NCI-H524 treated with DMSO at 0.1 percent for 48 hours (cell line): ENCODE data around the gene YIPF2.

ENCODE experiments used
- DNase-seq: peaks from one replicate; lab custom pipeline; 2025; lab: John Stamatoyannopoulos, UW

Gene YIPF2

DNA sequence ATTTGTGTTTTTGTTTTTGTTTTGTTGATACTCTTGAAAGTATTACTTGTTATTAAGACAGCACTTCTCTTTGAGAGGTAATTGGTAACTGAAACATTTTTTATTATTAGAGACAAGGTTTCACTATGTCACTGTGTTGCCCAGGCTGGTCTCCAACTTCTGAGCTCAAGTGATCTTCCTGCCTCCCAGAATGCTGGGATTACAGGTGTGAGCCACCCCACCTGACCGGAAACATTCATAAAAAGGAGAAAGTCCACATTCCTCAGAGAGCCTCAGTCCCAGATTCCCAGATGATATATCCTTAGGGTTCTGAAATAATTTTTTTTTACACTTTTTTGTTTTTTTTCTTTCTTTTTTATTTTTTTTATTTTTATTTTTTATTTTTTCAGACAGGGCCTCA lies 54.4 kb downstream of the YIPF2 start:
- DNase-seq: no peak

DNA sequence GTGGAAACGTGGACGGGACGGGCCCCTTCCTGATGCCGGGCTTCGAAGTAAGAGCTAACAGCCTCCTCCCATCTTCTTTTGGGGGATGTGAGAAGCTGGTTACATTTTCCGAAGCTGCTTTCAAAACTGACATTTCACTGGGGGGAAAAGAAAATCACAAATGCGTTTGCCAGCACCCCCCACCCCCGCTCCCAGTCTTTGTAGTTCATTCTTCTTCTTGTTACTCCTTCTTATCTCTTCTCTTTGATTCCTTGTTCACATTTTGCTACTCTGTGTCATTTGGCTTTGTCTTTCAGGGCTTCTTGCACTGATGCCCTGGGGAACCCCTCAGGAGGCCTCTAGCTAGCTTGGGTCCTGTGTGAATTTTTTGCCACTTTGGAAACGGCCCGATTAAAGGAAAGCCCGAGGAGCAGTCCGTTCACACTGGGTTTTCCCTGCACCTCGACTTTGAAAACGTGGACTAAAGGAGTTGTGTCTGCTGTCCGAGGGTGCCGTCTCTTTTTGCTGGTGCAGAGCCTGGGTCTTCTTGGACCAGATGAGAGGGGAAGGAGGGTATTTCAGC lies 55.8 kb downstream of the YIPF2 start:
- DNase-seq: no peak
